C4-2B (cell line): Measurements from ENCODE around the gene TNRC6B.

Experiments used
- ZFX ChIP-seq: fragments of 450-650 bp; IDR thresholded peaks from 2 replicates; pipeline ENCODE4 v1.6.1; 2017
- TF ChIP-seq, protein P1 (sequence below): fragments of 450-650 bp; conservative IDR thresholded peaks from 2 replicates; pipeline ENCODE4 v1.5.1; 2017; ENCODE audit warnings: mild to moderate bottlenecking

- TF ChIP-seq, protein P1, sequence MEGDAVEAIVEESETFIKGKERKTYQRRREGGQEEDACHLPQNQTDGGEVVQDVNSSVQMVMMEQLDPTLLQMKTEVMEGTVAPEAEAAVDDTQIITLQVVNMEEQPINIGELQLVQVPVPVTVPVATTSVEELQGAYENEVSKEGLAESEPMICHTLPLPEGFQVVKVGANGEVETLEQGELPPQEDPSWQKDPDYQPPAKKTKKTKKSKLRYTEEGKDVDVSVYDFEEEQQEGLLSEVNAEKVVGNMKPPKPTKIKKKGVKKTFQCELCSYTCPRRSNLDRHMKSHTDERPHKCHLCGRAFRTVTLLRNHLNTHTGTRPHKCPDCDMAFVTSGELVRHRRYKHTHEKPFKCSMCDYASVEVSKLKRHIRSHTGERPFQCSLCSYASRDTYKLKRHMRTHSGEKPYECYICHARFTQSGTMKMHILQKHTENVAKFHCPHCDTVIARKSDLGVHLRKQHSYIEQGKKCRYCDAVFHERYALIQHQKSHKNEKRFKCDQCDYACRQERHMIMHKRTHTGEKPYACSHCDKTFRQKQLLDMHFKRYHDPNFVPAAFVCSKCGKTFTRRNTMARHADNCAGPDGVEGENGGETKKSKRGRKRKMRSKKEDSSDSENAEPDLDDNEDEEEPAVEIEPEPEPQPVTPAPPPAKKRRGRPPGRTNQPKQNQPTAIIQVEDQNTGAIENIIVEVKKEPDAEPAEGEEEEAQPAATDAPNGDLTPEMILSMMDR: no peak
- TF ChIP-seq ZFX: no peak
These were observed 163.9 kb downstream of the TNRC6B start for GRCh38 chr22:40341604-40342003.
